Keratinocyte (primary cell): Measurements from ENCODE around the gene CRYGS. TPM values are rescaled to one million over a fixed set of nuclear protein-coding genes. Genes with fewer than 3 reads are reported as not detected.
"Not testable (repeated sequence)": the region's sequence is repeated elsewhere in the genome, so short reads cannot be mapped to it uniquely, and the experiment has no call there.

Source experiments
- DNase-seq: peaks from one replicate; pipeline ENCODE4 v3.0.0-alpha.2; 2011; ENCODE audit warnings: low read depth, missing footprints, low spot score
- FAIRE-seq: peaks from 2 replicates; lab custom pipeline; 2011; peaks lifted over from hg19 to GRCh38; lab: Jason Lieb, UNC
- H2AFZ ChIP-seq: 2 replicates; pipeline ENCODE4 v1.6.0; 2012; ENCODE audit warnings: low read length, control low read depth, inconsistent platforms; ENCODE audit not compliant: control insufficient read depth
- H3K27ac ChIP-seq: 2 replicates; pipeline ENCODE4 v1.5.1; 2011; ENCODE audit warnings: low read length; ENCODE audit not compliant: control insufficient read depth, insufficient read depth
- H3K27me3 ChIP-seq: 3 replicates; pipeline ENCODE4 v1.6.0; 2011; ENCODE audit warnings: low read length; ENCODE audit not compliant: control insufficient read depth, insufficient read depth; ENCODE audit errors: extremely low read depth
- H3K36me3 ChIP-seq, 2 experiments: 2 replicates in 1 of 2; 3 replicates in 1 of 2; pipeline ENCODE4 v1.5.1; 2011; ENCODE audit warnings: low read length in 2 of 2, mild to moderate bottlenecking in 1 of 2; ENCODE audit not compliant: control insufficient read depth in 2 of 2, insufficient read depth in 2 of 2; ENCODE audit errors: extremely low read depth in 1 of 2
- H3K4me1 ChIP-seq: 3 replicates; pipeline ENCODE4 v1.5.1; 2011; ENCODE audit warnings: low read length; ENCODE audit not compliant: control insufficient read depth, insufficient read depth; ENCODE audit errors: extremely low read depth
- H3K4me2 ChIP-seq: 3 replicates; pipeline ENCODE4 v1.6.0; 2011; ENCODE audit warnings: low read depth, low read length; ENCODE audit not compliant: control insufficient read depth, insufficient read depth; ENCODE audit errors: extremely low read depth
- H3K4me3 ChIP-seq, 3 experiments: fragments of 200-600 bp in 1 of 3; sonication (generic) in 1 of 3; 2 replicates in 2 of 3; 3 replicates in 1 of 3; pipeline ENCODE4 v1.5.1; 2011 to 2016; ENCODE audit warnings: low read length in 3 of 3, mild to moderate bottlenecking in 3 of 3, control low read depth in 2 of 3, inconsistent platforms in 1 of 3, low read depth in 1 of 3, mixed read lengths in 1 of 3, mixed run types in 1 of 3, moderate library complexity in 1 of 3; ENCODE audit not compliant: control insufficient read depth in 2 of 3, insufficient read depth in 2 of 3; ENCODE audit errors: extremely low read depth in 1 of 3
- H3K79me2 ChIP-seq: 2 replicates; pipeline ENCODE4 v1.6.0; 2012; ENCODE audit warnings: low read length; ENCODE audit not compliant: control insufficient read depth, insufficient read depth
- H3K9ac ChIP-seq: 3 replicates; pipeline ENCODE4 v1.6.0; 2011; ENCODE audit warnings: low read length; ENCODE audit not compliant: control insufficient read depth, insufficient read depth; ENCODE audit errors: extremely low read depth
- H3K9me1 ChIP-seq: 3 replicates; pipeline ENCODE4 v1.6.0; 2011; ENCODE audit warnings: low read length; ENCODE audit not compliant: control insufficient read depth, insufficient read depth; ENCODE audit errors: extremely low read depth
- H3K9me3 ChIP-seq: 2 replicates; pipeline ENCODE4 v1.5.1; 2012; ENCODE audit warnings: low read depth, low read length; ENCODE audit not compliant: control insufficient read depth
- H4K20me1 ChIP-seq: 3 replicates; pipeline ENCODE4 v1.6.0; 2011; ENCODE audit warnings: low read length; ENCODE audit not compliant: control insufficient read depth, insufficient read depth; ENCODE audit errors: extremely low read depth
- CTCF ChIP-seq, 3 experiments: IDR thresholded peaks in 1 of 3; conservative IDR thresholded peaks in 1 of 3; optimal IDR thresholded peaks in 1 of 3; 2 replicates in 2 of 3; 3 replicates in 1 of 3; pipeline versions ENCODE3 to v1.5.1; 2011; ENCODE audit warnings: low read length in 3 of 3, mild to moderate bottlenecking in 3 of 3, moderate library complexity in 2 of 3, control low read depth in 1 of 3, inconsistent platforms in 1 of 3; ENCODE audit not compliant: insufficient read depth in 2 of 3; ENCODE audit errors: extremely low read depth in 1 of 3
- EZH2 ChIP-seq: IDR thresholded peaks from one replicate; pipeline ENCODE4 v1.6.1; 2012; ENCODE audit warnings: inconsistent platforms, mild to moderate bottlenecking, low read length, moderate library complexity
- dilution Hi-C: fragments of 300-500 bp; cut with MboI; formaldehyde crosslinking; loops from one replicate; pipeline ENCODE4 v1.7.0; 2020; ENCODE audit warnings: low sequenced_read_pairs; ENCODE audit not compliant: extremely low pct_ligation_motif_present
- polyA plus RNA-seq, 5 experiments: library from polyadenylated mRNA; depleted of rRNA in 3 of 5; stranded (reverse) in 3 of 5; stranded (forward) in 1 of 5; unstranded in 1 of 5; fragments of >200 nt; gene quantifications; 1 replicate in 1 of 5; 2 replicates in 3 of 5; 3 replicates in 1 of 5; pipeline versions ENCODE4 v1.2.1 to v1.2.3, GENCODE V29; 2011 to 2012; ENCODE audit warnings: missing spikeins in 2 of 5, low read depth in 1 of 5, low replicate concordance in 1 of 5

Gene CRYGS
- polyA plus RNA-seq, 1 donor (not counting 4 experiments of a cell fraction or from before 2014, with no cell fraction given): 3.4 TPM

- H3K9me1 ChIP-seq, H3K4me2 ChIP-seq, FAIRE-seq, H3K27ac ChIP-seq, H3K4me3 ChIP-seq, dilution Hi-C loops, H4K20me1 ChIP-seq, H3K9ac ChIP-seq, H3K79me2 ChIP-seq, H3K4me1 ChIP-seq, H2AFZ ChIP-seq, H3K36me3 ChIP-seq, DNase-seq, H3K9me3 ChIP-seq: not testable (repeated sequence)
- peaks cover 25% of the 10 kb centered on the region for H3K27me3 ChIP-seq
Observed at GRCh38 chr3:186498022-186498421, 46.2 kb downstream of the CRYGS start.

- TF ChIP-seq EZH2 (no peak), CTCF (optimal IDR thresholded peaks at IDR 0.05 in 1 of 3, IDR thresholded peaks at IDR 0.05 in 1 of 3, conservative IDR thresholded peaks at IDR 0.05 in 1 of 3; ENCODE audit: extremely low read depth in 1 of 3, insufficient read depth in 2 of 3, low read length in 3 of 3) (no peak)
- no peak for DNase-seq
- Histone ChIP-seq H3K27me3 (peaks cover 21% of the 10 kb centered on the region), H3K9me1 (no peaks in the 10 kb centered on the region), H3K27ac (no peak overlapping the region), H3K4me1 (no peaks in the 10 kb centered on the region), H3K79me2 (no peaks in the 10 kb centered on the region), H3K36me3 (no peaks in the 10 kb centered on the region), H2AFZ (no peak overlapping the region), H3K4me3 (no peak overlapping the region), H4K20me1 (no peaks in the 10 kb centered on the region), H3K9ac (no peak overlapping the region), H3K9me3 (no peaks in the 10 kb centered on the region), H3K4me2 (no peak overlapping the region)
- no peak for FAIRE-seq
- dilution Hi-C loops: no loop called here
Observed at GRCh38 chr3:186497608-186498007, 46.6 kb downstream of the CRYGS start.

- Histone ChIP-seq H4K20me1 (no peaks in the 10 kb centered on the region), H2AFZ (no peak overlapping the region), H3K4me1 (no peaks in the 10 kb centered on the region), H3K79me2 (no peaks in the 10 kb centered on the region), H3K27ac (no peak overlapping the region), H3K27me3 (peaks cover 12% of the 10 kb centered on the region), H3K4me2 (no peak overlapping the region), H3K36me3 (no peaks in the 10 kb centered on the region), H3K9me1 (no peaks in the 10 kb centered on the region), H3K9me3 (no peaks in the 10 kb centered on the region), H3K9ac (no peak overlapping the region), H3K4me3 (no peak overlapping the region)
- dilution Hi-C loops: no loop called here
- FAIRE-seq (no peak), DNase-seq (no peak)
- TF ChIP-seq CTCF (optimal IDR thresholded peaks at IDR 0.05 in 1 of 3, IDR thresholded peaks at IDR 0.05 in 1 of 3, conservative IDR thresholded peaks at IDR 0.05 in 1 of 3; ENCODE audit: extremely low read depth in 1 of 3, insufficient read depth in 2 of 3, low read length in 3 of 3) (no peak), EZH2 (no peak)
Observed at GRCh38 chr3:186496635-186497034, 47.5 kb downstream of the CRYGS start.
